Common myeloid progenitor, CD34-positive (primary cell): ENCODE measurements around the gene EPAS1.

Source experiments
- CTCF ChIA-PET: fragments of 350-600 bp; sonication (Branson Sonifier 250); formaldehyde crosslinking; loops from one replicate; lab custom pipeline; 2021; ENCODE audit warnings: antibody characterized with exemption; lab: Charles Lee
- POLR2A ChIA-PET: fragments of 350-600 bp; sonication (Branson Sonifier 250); formaldehyde crosslinking; loops from one replicate; lab custom pipeline; 2021; ENCODE audit warnings: antibody characterized with exemption; lab: Charles Lee
- DNase-seq, 3 donors: peaks; one replicate each; pipeline versions ENCODE4 v3.0.0 to v3.0.0-alpha.2; 2013
- H3K27ac ChIP-seq, 2 experiments: 1 replicate in 1 of 2; 2 replicates in 1 of 2; pipeline ENCODE4 v1.7.0; 2013; ENCODE audit warnings: inconsistent platforms in 2 of 2, low read length in 2 of 2, mild to moderate bottlenecking in 2 of 2, low read depth in 1 of 2, moderate library complexity in 1 of 2; ENCODE audit not compliant: severe bottlenecking in 2 of 2, insufficient read depth in 1 of 2, poor library complexity in 1 of 2
- H3K27me3 ChIP-seq, 5 experiments: replicated peaks in 2 of 5; 1 replicate in 3 of 5; 2 replicates in 2 of 5; pipeline versions ENCODE4 v1.6.1 to v1.7.0; 2013; ENCODE audit warnings: low read length in 4 of 5, mild to moderate bottlenecking in 2 of 5, moderate library complexity in 2 of 5, inconsistent platforms in 1 of 5; ENCODE audit not compliant: insufficient read depth in 5 of 5, control insufficient read depth in 4 of 5
- H3K36me3 ChIP-seq, 4 experiments: 1 replicate in 2 of 4; 2 replicates in 2 of 4; pipeline versions ENCODE4 v1.6.1 to v1.7.0; 2013; ENCODE audit warnings: low read length in 3 of 4, control low read depth in 1 of 4, mild to moderate bottlenecking in 1 of 4; ENCODE audit not compliant: control insufficient read depth in 4 of 4, insufficient read depth in 4 of 4
- H3K4me1 ChIP-seq, 4 experiments: 1 replicate in 3 of 4; 2 replicates in 1 of 4; pipeline versions ENCODE4 v1.6.1 to v1.7.1; 2013; ENCODE audit warnings: low read length in 3 of 4, mild to moderate bottlenecking in 3 of 4, control low read depth in 1 of 4, inconsistent platforms in 1 of 4, moderate library complexity in 1 of 4; ENCODE audit not compliant: control insufficient read depth in 4 of 4, insufficient read depth in 4 of 4; ENCODE audit errors: control extremely low read depth in 1 of 4
- H3K4me3 ChIP-seq, 7 experiments: 1 replicate in 4 of 7; 2 replicates in 3 of 7; pipeline versions ENCODE4 v1.5.1 to v1.7.0; 2013; ENCODE audit warnings: mild to moderate bottlenecking in 7 of 7, low read length in 6 of 7, moderate library complexity in 6 of 7, inconsistent platforms in 2 of 7, low read depth in 2 of 7, control low read depth in 1 of 7; ENCODE audit not compliant: insufficient read depth in 4 of 7, control insufficient read depth in 1 of 7; ENCODE audit errors: extremely low read depth in 1 of 7
- H3K9me3 ChIP-seq, 5 experiments: 1 replicate in 4 of 5; 2 replicates in 1 of 5; pipeline versions ENCODE4 v1.6.1 to v1.7.1; 2013; ENCODE audit warnings: low read length in 4 of 5, mild to moderate bottlenecking in 2 of 5, inconsistent platforms in 1 of 5, low read depth in 1 of 5, moderate library complexity in 1 of 5; ENCODE audit not compliant: control insufficient read depth in 4 of 5, insufficient read depth in 2 of 5; ENCODE audit errors: control extremely low read depth in 1 of 5
- WGBS: methylation state at CpG from one replicate; pipeline ENCODE4 v1.1.5; 2013; ENCODE audit not compliant: insufficient coverage; 5-methylcytosine and 5-hydroxymethylcytosine counted together

EPAS1 gene

GRCh38 chr2:46309052-46309953, 12.1 kb downstream of the EPAS1 start:
- no peak overlapping the region for H3K27ac ChIP-seq
- H3K4me1 ChIP-seq = peaks cover 0 to 10% (median 8%) of the 10 kb centered on the region in 4 experiments
- no peak overlapping the region for H3K4me3 ChIP-seq
- H3K9me3 ChIP-seq = peaks cover 0 to 3% (median 0%) of the 10 kb centered on the region in 5 experiments
- CTCF ChIA-PET = interaction anchor here (0.6 to 1.3 kb wide), 5 partner anchors 15 to 57 kb away, joined by 3 to 4 read pairs (median 3); no protein-coding TSS in a partner anchor
- no peaks in the 10 kb centered on the region for H3K27me3 ChIP-seq
- POLR2A ChIA-PET = no interaction called here
- 100% methylated on average over 2 of the region's 3 CpGs for WGBS
- no peaks in the 10 kb centered on the region for H3K36me3 ChIP-seq
- no peak for DNase-seq

GRCh38 chr2:46310446-46310845, 13.2 kb downstream of the EPAS1 start:
- ChIA-PET CTCF (interaction anchor here (1.3 kb wide), 1 partner anchor 23 kb away, joined by 4 read pairs; no protein-coding TSS in a partner anchor), POLR2A (no interaction called here)
- Histone ChIP-seq H3K27me3 (no peaks in the 10 kb centered on the region), H3K4me1 (peaks cover 2 to 9% (median 7%) of the 10 kb centered on the region in 4 experiments), H3K9me3 (no peaks in the 10 kb centered on the region), H3K4me3 (no peak overlapping the region), H3K36me3 (no peaks in the 10 kb centered on the region), H3K27ac (no peak overlapping the region)
- DNase-seq = no peak
- 93% methylated on average over 4 of the region's 5 CpGs for WGBS

GRCh38 chr2:46311651-46312223, 14.5 kb downstream of the EPAS1 start:
- 91% methylated on average over 4 of the region's 6 CpGs for WGBS
- no peak overlapping the region for H3K27ac ChIP-seq
- no peak overlapping the region for H3K4me3 ChIP-seq
- no peaks in the 10 kb centered on the region for H3K27me3 ChIP-seq
- no peaks in the 10 kb centered on the region for H3K36me3 ChIP-seq
- H3K4me1 ChIP-seq = peaks cover 2 to 10% (median 9%) of the 10 kb centered on the region in 4 experiments
- DNase-seq = no peak
- CTCF ChIA-PET = no interaction called here
- H3K9me3 ChIP-seq = no peaks in the 10 kb centered on the region
- POLR2A ChIA-PET = no interaction called here

DNA sequence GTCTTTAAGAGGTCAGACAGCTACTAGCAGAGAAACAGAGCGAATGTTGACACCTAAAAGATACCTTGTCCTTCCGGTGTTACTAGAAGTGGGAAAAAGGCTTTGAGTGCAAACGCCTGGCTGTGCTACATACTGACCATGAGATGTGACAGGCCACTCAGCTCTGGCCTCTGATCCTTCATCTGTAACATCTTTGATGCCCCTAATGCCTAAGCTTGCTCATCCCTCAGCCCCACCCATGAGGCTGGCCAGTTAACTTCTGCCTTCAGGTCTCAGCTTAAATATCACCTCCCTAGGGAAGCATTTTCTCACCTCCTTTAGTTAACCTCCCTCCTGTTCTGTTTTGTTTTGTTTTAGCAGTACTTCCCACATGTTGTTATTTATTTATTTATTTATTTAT, 15.9 kb downstream of the EPAS1 start:
- 100% methylated on average over 3 of the region's 3 CpGs for WGBS
- CTCF ChIA-PET = interaction anchor here (1.2 kb wide), 1 partner anchor 9 kb away, joined by 3 read pairs; no protein-coding TSS in a partner anchor
- POLR2A ChIA-PET = no interaction called here
- Histone ChIP-seq H3K9me3 (no peaks in the 10 kb centered on the region), H3K27me3 (no peaks in the 10 kb centered on the region), H3K4me1 (peaks cover 2 to 12% (median 9%) of the 10 kb centered on the region in 4 experiments), H3K27ac (no peak overlapping the region), H3K4me3 (no peak overlapping the region), H3K36me3 (no peaks in the 10 kb centered on the region)
- no peak for DNase-seq

- no peaks in the 10 kb centered on the region for H3K36me3 ChIP-seq
- H3K27ac ChIP-seq = no peak overlapping the region
- 93% methylated on average over 8 of the region's 11 CpGs for WGBS
- DNase-seq = no peak
- H3K27me3 ChIP-seq = no peaks in the 10 kb centered on the region
- ChIA-PET CTCF (interaction anchor here (1.1 kb wide), 1 partner anchor 51 kb away, joined by 3 read pairs; no protein-coding TSS in a partner anchor), POLR2A (no interaction called here)
- no peaks in the 10 kb centered on the region for H3K9me3 ChIP-seq
- peaks cover 2 to 12% (median 9%) of the 10 kb centered on the region in 4 experiments for H3K4me1 ChIP-seq
- no peak overlapping the region for H3K4me3 ChIP-seq
These were observed 17.0 kb downstream of the EPAS1 start for GRCh38 chr2:46314065-46314835.

DNA sequence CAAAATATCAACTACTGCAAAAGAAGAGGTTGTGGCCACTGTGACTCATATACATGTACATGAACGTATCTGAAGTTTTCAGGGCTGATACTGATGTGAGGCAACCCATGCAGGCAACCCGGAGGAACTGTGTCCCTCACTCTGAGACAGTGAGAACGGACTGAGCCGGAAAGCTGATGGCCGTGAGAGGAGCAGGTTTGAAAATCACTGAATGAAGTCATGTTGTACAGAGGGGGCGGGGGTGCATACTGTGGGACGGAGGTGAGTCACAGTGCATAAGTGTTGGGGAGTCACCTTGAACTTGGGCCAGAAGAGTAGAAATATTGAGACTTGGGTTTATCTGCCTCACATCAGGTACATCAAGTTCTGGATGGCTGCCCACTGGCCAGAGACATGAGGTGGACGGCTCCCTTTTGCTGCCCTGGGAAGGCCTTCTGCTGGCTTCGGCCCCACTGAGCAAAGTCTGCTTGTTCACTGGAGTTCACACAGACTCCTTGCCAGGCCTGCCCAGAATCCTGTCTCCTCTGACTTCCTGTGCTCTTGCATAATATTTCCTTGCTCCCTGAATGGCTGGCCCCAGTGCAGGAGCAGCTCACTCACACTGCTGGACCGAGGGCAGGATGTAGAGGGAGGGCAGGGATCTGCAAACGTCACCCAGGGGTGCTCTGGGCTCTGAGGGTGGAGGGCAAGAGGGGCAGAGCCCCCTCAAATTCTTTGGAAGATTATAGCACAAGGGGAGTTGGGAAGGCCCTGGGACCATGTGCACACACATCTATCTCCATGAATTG, 18.1 kb downstream of the EPAS1 start:
- Histone ChIP-seq H3K4me1 (peaks cover 2 to 12% (median 9%) of the 10 kb centered on the region in 4 experiments), H3K27ac (peak overlapping the region in 1 of 2 experiments; percentile 65), H3K4me3 (no peak overlapping the region), H3K36me3 (no peaks in the 10 kb centered on the region), H3K27me3 (no peaks in the 10 kb centered on the region), H3K9me3 (no peaks in the 10 kb centered on the region)
- ChIA-PET POLR2A (no interaction called here), CTCF (interaction anchor here (1.1 to 1.2 kb wide), 2 partner anchors 18 to 50 kb away, joined by 3 read pairs; no protein-coding TSS in a partner anchor)
- WGBS = 70% methylated on average over 11 of the region's 11 CpGs
- DNase-seq = peak in 2 of 3 donors; percentile 36 to 54
